ENCODE measurements around the gene PGBD2.
"Not testable (repeated sequence)": the region's sequence is repeated elsewhere in the genome, so short reads cannot be mapped to it uniquely, and the experiment has no call there.

PGBD2 gene

GRCh38 chr1:248890549-248891498 is 15.2 kb upstream of the PGBD2 start:
- DNase-seq (ENCODE audit: low spot score), result no peak

- no peak for DNase-seq (ENCODE audit: low spot score)
Measured at GRCh38 chr1:248891758-248892157, 14.3 kb upstream of the PGBD2 start.

- DNase-seq (ENCODE audit: low spot score), result no peak
Measured at GRCh38 chr1:248892590-248892989, 13.4 kb upstream of the PGBD2 start.

GRCh38 chr1:248894837-248895236 is 11.2 kb upstream of the PGBD2 start:
- DNase-seq (ENCODE audit: low spot score), result no peak

GRCh38 chr1:248897412-248898337 is 8.4 kb upstream of the PGBD2 start:
- no peak for DNase-seq (ENCODE audit: low spot score)

- DNase-seq (ENCODE audit: low spot score), result no peak
Measured at GRCh38 chr1:248900637-248901036, 5.4 kb upstream of the PGBD2 start.

GRCh38 chr1:248901578-248901977 is 4.5 kb upstream of the PGBD2 start:
- no peak for DNase-seq (ENCODE audit: low spot score)

GRCh38 chr1:248904437-248905216 is 1.4 kb upstream of the PGBD2 start:
- DNase-seq (ENCODE audit: low spot score), result no peak

GRCh38 chr1:248905662-248906008 is 400 bp upstream of the PGBD2 start:
- DNase-seq (ENCODE audit: low spot score), result no peak

- DNase-seq (ENCODE audit: low spot score), result no peak
Measured at GRCh38 chr1:248906753-248907661, 972 bp downstream of the PGBD2 start.

GRCh38 chr1:248910761-248911160 is 4.7 kb downstream of the PGBD2 start:
- no peak for DNase-seq (ENCODE audit: low spot score)

GRCh38 chr1:248913933-248914332 is 7.9 kb downstream of the PGBD2 start:
- no peak for DNase-seq (ENCODE audit: low spot score)

GRCh38 chr1:248914796-248915381 is 8.9 kb downstream of the PGBD2 start:
- DNase-seq (ENCODE audit: low spot score), result no peak

GRCh38 chr1:248918131-248918530 is 12.1 kb downstream of the PGBD2 start:
- DNase-seq (ENCODE audit: low spot score), result no peak

- no peak for DNase-seq (ENCODE audit: low spot score)
Measured at GRCh38 chr1:248923352-248924338, 17.6 kb downstream of the PGBD2 start.

- DNase-seq (ENCODE audit: low spot score), result no peak
Measured at GRCh38 chr1:248924696-248925532, 18.9 kb downstream of the PGBD2 start.

- not testable (repeated sequence) for DNase-seq (ENCODE audit: low spot score)
Measured at GRCh38 chr1:248925859-248926258, 19.8 kb downstream of the PGBD2 start.

- no peak for DNase-seq (ENCODE audit: low spot score)
Measured at GRCh38 chr1:248926401-248927182, 20.6 kb downstream of the PGBD2 start.

Measured in HuH-7.5 (cell line).